Measurements from ENCODE around the gene CNTD1. TPM values are rescaled to one million over a fixed set of nuclear protein-coding genes. Genes with fewer than 3 reads are reported as not detected.
A peak's percentile ranks its signal among the peaks of the same experiment; 100 is the strongest.

The CNTD1 gene
- total and polyA plus RNA-seq, 7 donors = 0.24 to 1.3 (median 0.76) TPM; not detected in 1

DNA sequence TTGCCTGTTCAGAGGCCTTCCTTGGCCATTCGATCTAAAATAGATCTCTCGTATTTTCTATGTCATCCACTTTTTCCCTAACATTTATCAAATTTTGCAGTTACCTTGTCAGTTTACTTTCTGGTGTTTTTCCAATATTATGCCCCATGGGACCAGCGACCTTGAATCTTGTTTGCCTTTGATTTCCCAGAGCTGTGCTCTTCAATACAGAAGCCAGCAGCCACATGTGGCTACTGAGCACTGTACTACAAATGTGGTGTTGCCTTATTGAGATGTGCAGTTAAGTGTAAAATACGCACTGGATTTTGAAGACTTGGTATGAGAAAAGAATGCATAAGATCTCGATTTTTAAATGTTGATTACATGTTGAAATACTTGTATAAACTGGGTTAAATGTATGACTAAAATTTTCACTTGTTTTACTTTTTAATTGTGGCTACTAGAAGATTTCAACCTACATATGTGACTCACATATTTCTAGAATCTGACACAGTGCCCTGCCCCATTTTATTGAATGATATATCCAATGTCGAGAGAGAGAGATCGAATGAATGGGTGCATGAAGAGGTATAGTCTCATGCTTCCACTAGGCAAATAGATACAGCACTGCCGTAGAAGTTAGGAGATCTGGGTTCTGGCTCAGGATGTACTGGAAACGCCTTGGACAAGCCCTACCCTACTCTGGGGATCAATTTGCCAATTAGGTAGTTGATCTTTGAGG is 33.7 kb downstream of the CNTD1 start:
- Histone ChIP-seq H3K27me3 (ENCODE audit: insufficient read depth in 3 of 3, low read length in 2 of 3) (no peaks in the 10 kb centered on the region), H3K36me3 (ENCODE audit: insufficient read depth in 1 of 2, low read depth in 1 of 2) (peaks cover under 1 to 28% of the 10 kb centered on the region in 2 donors), H3K27ac (peak overlapping the region; percentile 97), H3K4me1 (peaks cover 22% of the 10 kb centered on the region), H3K4me3 (peak overlapping the region; percentile 97), H3K9me3 (no peaks in the 10 kb centered on the region)
- WGBS, 3 donors = 49 to 51% (median 49%) methylated on average over 9 of the region's 9 CpGs
- intact Hi-C loops (cut with DNase I) = no loop called here
- DNase-seq (no peak), ATAC-seq (peak in 2 of 4 donors; percentile 11 to 32)
- TF ChIP-seq, protein P1, sequence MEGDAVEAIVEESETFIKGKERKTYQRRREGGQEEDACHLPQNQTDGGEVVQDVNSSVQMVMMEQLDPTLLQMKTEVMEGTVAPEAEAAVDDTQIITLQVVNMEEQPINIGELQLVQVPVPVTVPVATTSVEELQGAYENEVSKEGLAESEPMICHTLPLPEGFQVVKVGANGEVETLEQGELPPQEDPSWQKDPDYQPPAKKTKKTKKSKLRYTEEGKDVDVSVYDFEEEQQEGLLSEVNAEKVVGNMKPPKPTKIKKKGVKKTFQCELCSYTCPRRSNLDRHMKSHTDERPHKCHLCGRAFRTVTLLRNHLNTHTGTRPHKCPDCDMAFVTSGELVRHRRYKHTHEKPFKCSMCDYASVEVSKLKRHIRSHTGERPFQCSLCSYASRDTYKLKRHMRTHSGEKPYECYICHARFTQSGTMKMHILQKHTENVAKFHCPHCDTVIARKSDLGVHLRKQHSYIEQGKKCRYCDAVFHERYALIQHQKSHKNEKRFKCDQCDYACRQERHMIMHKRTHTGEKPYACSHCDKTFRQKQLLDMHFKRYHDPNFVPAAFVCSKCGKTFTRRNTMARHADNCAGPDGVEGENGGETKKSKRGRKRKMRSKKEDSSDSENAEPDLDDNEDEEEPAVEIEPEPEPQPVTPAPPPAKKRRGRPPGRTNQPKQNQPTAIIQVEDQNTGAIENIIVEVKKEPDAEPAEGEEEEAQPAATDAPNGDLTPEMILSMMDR (IDR thresholded peaks at IDR 0.05) = no peak

DNA sequence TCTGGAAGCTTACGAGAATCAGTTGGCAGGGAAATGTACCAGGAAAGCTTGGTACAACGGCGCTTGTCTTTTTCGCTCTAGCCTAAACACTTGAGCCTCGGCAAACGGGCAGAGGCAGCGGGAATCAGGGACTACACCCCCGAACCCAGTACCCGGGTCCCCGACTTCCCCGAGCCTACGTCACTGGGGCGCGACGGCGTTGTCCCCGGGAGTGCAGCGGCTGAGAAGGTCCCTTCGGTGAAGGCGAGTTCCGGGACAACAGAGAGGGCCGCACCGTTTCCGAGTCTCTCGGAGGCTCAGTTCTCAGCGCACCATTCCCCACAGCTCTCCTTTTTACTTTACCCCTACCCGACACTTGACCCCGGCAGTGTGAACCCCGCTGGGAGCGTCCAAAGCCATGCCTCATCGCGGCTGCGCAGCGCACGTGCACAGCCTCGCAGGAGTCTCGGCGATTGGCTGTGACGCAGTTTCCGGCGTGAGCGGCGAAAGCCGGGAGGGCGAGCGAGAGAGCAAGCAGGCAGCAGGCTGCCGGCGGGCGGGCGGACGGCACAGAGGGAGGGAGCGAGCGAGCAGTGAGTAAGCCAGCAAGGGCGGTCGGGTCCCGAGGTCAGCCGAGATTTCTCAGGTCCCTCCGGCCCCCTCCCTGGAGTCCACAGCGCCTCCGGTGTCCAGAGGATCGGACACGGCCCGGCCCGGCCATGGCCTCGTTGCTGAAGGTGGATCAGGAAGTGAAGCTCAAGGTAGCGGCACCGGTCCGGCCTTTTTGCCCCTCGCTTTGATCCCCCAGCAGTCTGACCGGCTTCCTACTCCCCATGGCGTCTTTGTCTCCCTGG is 34.5 kb downstream of the CNTD1 start, which contains the start of gene PSME3:
PSME3 (plus strand) TSS at position 464 of the 833 bp plus-strand sequence; CDS start at position 699, 235 bp downstream.
- DNase-seq (peak; percentile 94 to 96), ATAC-seq (peak; percentile 95 to 98 (median 96))
- no peaks in the 10 kb centered on the region for H3K9me3 ChIP-seq
- peaks cover 22% of the 10 kb centered on the region for H3K4me1 ChIP-seq
- TF ChIP-seq, protein P1 (IDR thresholded peaks at IDR 0.05) = no peak
- peak within 1 kb of the TSS; percentile 97 for H3K4me3 ChIP-seq
- H3K27ac ChIP-seq = peak within 1 kb of the TSS; percentile 97
- peaks cover 8 to 36% of the 10 kb centered on the region in 2 donors for H3K36me3 ChIP-seq (ENCODE audit: insufficient read depth in 1 of 2, low read depth in 1 of 2)
- intact Hi-C loops (cut with DNase I) = no loop called here
- 0% methylated on average over 60 to 71 of the region's 71 CpGs for WGBS, 3 donors
- no peaks in the 10 kb centered on the region for H3K27me3 ChIP-seq (ENCODE audit: insufficient read depth in 3 of 3, low read length in 2 of 3)

DNA sequence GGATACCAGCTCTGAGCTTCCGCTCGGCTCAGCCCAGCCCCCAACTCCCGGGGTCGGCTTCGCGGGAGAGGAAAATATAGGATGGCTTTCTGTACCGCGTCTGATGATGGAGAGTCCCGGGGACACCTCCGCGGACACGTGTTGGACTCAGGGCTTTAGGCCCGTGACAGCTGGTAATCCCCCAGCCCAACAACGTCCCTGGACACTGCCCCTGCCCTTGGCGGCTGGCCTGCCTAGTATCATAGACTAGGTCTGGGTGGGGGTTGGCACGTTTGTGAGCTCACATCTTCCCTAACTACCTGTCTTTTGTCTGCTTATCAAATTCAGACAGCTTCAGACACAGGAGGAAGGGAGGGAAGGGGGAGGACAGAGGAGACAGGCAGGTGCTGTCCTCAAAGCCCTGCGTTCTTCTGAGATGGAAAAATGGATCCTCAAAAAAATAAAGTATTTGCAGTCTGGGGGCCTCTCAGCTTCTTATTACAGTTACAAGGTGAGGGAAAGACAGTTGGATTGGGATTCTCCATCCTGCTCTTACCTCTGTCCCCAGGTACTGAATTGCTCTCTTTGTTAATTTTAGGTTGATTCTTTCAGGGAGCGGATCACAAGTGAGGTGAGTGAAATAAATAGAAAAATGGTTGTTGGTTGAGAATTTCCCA is 35.2 kb downstream of the CNTD1 start:
- DNase-seq = no peak
- TF ChIP-seq, protein P1 (IDR thresholded peaks at IDR 0.05) = no peak
- Histone ChIP-seq H3K4me3 (peak overlapping the region; percentile 97), H3K27me3 (ENCODE audit: insufficient read depth in 3 of 3, low read length in 2 of 3) (no peaks in the 10 kb centered on the region), H3K27ac (peak overlapping the region; percentile 97), H3K4me1 (peaks cover 22% of the 10 kb centered on the region), H3K36me3 (ENCODE audit: insufficient read depth in 1 of 2, low read depth in 1 of 2) (peaks cover 8 to 43% of the 10 kb centered on the region in 2 donors), H3K9me3 (no peaks in the 10 kb centered on the region)
- intact Hi-C loops (cut with DNase I) = no loop called here
- peak; percentile 10 to 29 (median 18) for ATAC-seq
- WGBS, 3 donors = 5 to 6% (median 6%) methylated on average over 18 of the region's 18 CpGs

DNA sequence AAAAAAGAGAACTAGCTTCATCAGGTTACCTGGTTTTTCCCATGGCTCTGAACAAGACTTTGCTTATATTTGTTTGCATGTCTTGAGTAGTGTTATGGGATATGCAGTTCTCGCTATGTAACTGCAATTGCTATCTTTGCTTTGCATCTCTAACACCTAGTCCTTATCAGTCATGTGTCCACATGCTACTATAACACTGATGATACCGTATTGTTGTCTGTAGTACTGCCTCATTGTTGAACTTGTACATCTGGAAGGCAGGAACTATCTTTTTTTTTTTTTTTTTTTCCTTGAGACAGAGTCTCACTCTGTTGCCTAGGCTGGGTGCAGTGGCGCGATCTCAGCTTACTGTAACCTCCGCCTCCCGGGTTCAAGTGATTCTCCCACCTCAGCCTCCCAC is 37.1 kb downstream of the CNTD1 start:
- Histone ChIP-seq H3K9me3 (no peaks in the 10 kb centered on the region), H3K27ac (no peak overlapping the region), H3K36me3 (ENCODE audit: insufficient read depth in 1 of 2, low read depth in 1 of 2) (peaks cover 8 to 62% of the 10 kb centered on the region in 2 donors), H3K4me1 (peaks cover 22% of the 10 kb centered on the region), H3K4me3 (no peak overlapping the region), H3K27me3 (ENCODE audit: insufficient read depth in 3 of 3, low read length in 2 of 3) (no peaks in the 10 kb centered on the region)
- intact Hi-C loops (cut with DNase I) = no loop called here
- DNase-seq = no peak
- 96 to 98% (median 97%) methylated on average over 6 of the region's 6 CpGs for WGBS, 3 donors
- no peak for ATAC-seq
- TF ChIP-seq, protein P1 (IDR thresholded peaks at IDR 0.05) = no peak

Data from psoas muscle (tissue), 8 donors.